Endodermal cell (in vitro differentiated cells): ENCODE measurements around the gene PDCD2L. TPM values are rescaled to one million over a fixed set of nuclear protein-coding genes. Genes with fewer than 3 reads are reported as not detected.

Experiments used
- DNase-seq: peaks from one replicate; pipeline ENCODE4 v3.0.0-alpha.2; 2017
- H3K27ac ChIP-seq: 2 replicates; pipeline ENCODE4 v1.5.1; 2013; ENCODE audit warnings: mild to moderate bottlenecking, low read depth, low read length, moderate library complexity
- H3K27me3 ChIP-seq: 2 replicates; pipeline ENCODE4 v1.6.1; 2013; ENCODE audit warnings: mild to moderate bottlenecking, low read length, moderate library complexity; ENCODE audit not compliant: insufficient read depth, control insufficient read depth, poor library complexity, severe bottlenecking
- H3K36me3 ChIP-seq: 2 replicates; pipeline ENCODE4 v1.7.0; 2013; ENCODE audit warnings: mild to moderate bottlenecking, low read length, moderate library complexity; ENCODE audit not compliant: control insufficient read depth, insufficient read depth
- H3K4me1 ChIP-seq: one replicate; pipeline ENCODE4 v1.7.0; 2013; ENCODE audit warnings: low read length; ENCODE audit not compliant: control insufficient read depth, insufficient read depth
- H3K4me3 ChIP-seq: 2 replicates; pipeline ENCODE4 v1.5.1; 2013; ENCODE audit warnings: mild to moderate bottlenecking, low read length, moderate library complexity
- H3K9ac ChIP-seq: 2 replicates; pipeline ENCODE4 v1.6.1; 2013; ENCODE audit warnings: mild to moderate bottlenecking, low read length, moderate library complexity; ENCODE audit not compliant: poor library complexity, severe bottlenecking; ENCODE audit errors: extremely low read depth
- H3K9me3 ChIP-seq: 2 replicates; pipeline ENCODE4 v1.6.1; 2013; ENCODE audit warnings: mild to moderate bottlenecking, low read length, moderate library complexity; ENCODE audit not compliant: control insufficient read depth
- H3K27ac Mint-ChIP-seq: 2 replicates; pipeline ENCODE4 v1.8.0; 2020; ENCODE audit warnings: mixed read lengths
- H3K27me3 Mint-ChIP-seq: 2 replicates; pipeline ENCODE4 v1.8.0; 2021; ENCODE audit warnings: mild to moderate bottlenecking, mixed read lengths; ENCODE audit not compliant: insufficient read depth
- H3K36me3 Mint-ChIP-seq: 2 replicates; pipeline ENCODE4 v1.8.0; 2020; ENCODE audit warnings: low read depth, mixed read lengths
- H3K4me1 Mint-ChIP-seq: 2 replicates; pipeline ENCODE4 v1.8.0; 2020; ENCODE audit warnings: mixed read lengths
- H3K4me3 Mint-ChIP-seq: 2 replicates; pipeline ENCODE4 v1.8.0; 2020; ENCODE audit warnings: mild to moderate bottlenecking, moderate library complexity, mixed read lengths
- H3K9me3 Mint-ChIP-seq: 2 replicates; pipeline ENCODE4 v1.8.0; 2020; ENCODE audit warnings: mild to moderate bottlenecking, mixed read lengths
- WGBS, 2 experiments: methylation state at CpG; one replicate each; pipeline versions ENCODE4 v1.1.5 to v1.1.7; 2013; ENCODE audit warnings: missing lambda C conversion rate in 2 of 2, mixed read lengths in 1 of 2; ENCODE audit not compliant: insufficient coverage in 1 of 2, insufficient read length in 1 of 2; 5-methylcytosine and 5-hydroxymethylcytosine counted together
- total RNA-seq, 2 donors: library from RNA; stranded (reverse); fragmentation: NEBNext Ultra II Directional in 1 of 2; extraction: Animal tissue kit (Norgen Biotek cat#: 25700) in 1 of 2; gene quantifications; 2 replicates in 1 of 2; 3 replicates in 1 of 2; pipeline ENCODE4 v1.2.1, GENCODE V29; 2021
- TF ChIP-seq, protein P1 (sequence below): fragments of 200-600 bp; sonication (generic); conservative IDR thresholded peaks from 2 replicates; pipeline ENCODE4 v1.5.0; 2021; ENCODE audit warnings: antibody characterized with exemption, mild to moderate bottlenecking

Gene PDCD2L
- total RNA-seq, 2 donors from 2014 or later: 25.0 to 25.1 TPM

DNA sequence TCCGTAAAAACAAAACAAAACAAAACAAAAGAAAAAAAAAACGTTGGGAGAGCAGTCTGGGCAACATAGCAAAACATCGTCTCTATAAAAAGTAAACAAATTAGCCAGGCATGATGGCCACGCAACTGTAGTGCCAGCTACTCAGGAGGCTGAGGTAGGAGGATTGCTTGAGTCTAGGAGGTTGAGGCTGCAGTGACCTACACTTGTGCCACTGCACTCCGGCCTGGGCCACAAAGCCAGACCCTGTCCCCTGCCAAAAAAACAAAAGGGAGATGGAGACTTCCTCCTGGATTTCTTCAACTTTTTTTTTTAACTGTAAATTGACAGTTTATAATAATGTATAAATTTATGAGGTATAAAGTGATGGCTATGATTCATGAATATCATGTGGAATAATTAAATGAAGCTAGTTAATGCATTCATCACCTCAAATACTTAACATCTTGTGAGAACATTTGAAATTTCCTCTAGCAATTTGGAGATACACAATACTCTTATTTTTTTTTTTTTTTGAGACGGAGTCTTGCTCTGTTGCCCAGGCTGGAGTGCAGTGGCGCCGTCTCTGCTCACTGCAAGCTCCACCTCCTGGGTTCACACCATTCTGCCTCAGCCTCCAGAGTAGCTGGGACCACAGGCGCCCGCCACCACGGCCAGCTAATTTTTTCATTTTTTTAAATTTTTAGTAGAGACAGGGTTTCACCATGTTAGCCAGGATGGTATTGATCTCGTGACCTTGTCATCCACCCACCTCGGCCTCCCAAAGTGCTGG is 1.9 kb downstream of the PDCD2L start:
- Mint-ChIP-seq H3K27me3 (no peaks in the 10 kb centered on the region), H3K9me3 (no peaks in the 10 kb centered on the region), H3K4me1 (peaks cover 2% of the 10 kb centered on the region), H3K36me3 (peaks cover 31% of the 10 kb centered on the region), H3K4me3 (peak overlapping the region; percentile 28), H3K27ac (no peak overlapping the region)
- H3K4me3 ChIP-seq: no peak overlapping the region
- peaks cover 28% of the 10 kb centered on the region for H3K36me3 ChIP-seq
- no peaks in the 10 kb centered on the region for H3K9me3 ChIP-seq
- H3K27me3 ChIP-seq: no peaks in the 10 kb centered on the region
- TF ChIP-seq, protein P1, sequence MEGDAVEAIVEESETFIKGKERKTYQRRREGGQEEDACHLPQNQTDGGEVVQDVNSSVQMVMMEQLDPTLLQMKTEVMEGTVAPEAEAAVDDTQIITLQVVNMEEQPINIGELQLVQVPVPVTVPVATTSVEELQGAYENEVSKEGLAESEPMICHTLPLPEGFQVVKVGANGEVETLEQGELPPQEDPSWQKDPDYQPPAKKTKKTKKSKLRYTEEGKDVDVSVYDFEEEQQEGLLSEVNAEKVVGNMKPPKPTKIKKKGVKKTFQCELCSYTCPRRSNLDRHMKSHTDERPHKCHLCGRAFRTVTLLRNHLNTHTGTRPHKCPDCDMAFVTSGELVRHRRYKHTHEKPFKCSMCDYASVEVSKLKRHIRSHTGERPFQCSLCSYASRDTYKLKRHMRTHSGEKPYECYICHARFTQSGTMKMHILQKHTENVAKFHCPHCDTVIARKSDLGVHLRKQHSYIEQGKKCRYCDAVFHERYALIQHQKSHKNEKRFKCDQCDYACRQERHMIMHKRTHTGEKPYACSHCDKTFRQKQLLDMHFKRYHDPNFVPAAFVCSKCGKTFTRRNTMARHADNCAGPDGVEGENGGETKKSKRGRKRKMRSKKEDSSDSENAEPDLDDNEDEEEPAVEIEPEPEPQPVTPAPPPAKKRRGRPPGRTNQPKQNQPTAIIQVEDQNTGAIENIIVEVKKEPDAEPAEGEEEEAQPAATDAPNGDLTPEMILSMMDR: no peak
- no peaks in the 10 kb centered on the region for H3K4me1 ChIP-seq
- DNase-seq: no peak
- WGBS, 2 experiments: 86 to 96% methylated on average over 6 to 13 of the region's 13 CpGs
- H3K27ac ChIP-seq: no peak overlapping the region
- no peak overlapping the region for H3K9ac ChIP-seq

DNA sequence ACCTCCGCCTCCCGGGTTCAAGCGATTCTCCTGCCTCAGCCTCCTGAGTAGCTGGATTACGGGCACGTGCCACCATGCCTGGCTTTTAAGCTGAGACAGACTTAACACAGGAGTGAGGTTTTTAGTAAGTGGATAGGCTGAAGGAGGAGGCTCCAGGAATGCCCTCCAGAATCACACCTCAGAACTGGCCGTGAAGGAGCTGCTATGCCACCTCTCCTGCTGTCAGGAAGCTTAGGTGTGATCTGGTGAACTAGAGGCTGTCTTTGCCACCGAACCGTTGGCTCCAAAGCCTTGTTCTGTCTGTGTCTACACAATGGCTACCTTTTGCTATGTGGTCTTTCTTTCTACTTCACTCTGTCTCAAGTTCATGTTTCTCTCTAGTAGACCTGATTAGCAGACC is 4.2 kb downstream of the PDCD2L start:
- H3K4me3 ChIP-seq: no peak overlapping the region
- H3K4me1 Mint-ChIP-seq: peaks cover 2% of the 10 kb centered on the region
- H3K36me3 ChIP-seq: peaks cover 23% of the 10 kb centered on the region
- DNase-seq: peak; percentile 78
- no peak overlapping the region for H3K27ac Mint-ChIP-seq
- H3K9me3 Mint-ChIP-seq: no peaks in the 10 kb centered on the region
- H3K27ac ChIP-seq: no peak overlapping the region
- no peaks in the 10 kb centered on the region for H3K27me3 ChIP-seq
- no peaks in the 10 kb centered on the region for H3K4me1 ChIP-seq
- H3K27me3 Mint-ChIP-seq: no peaks in the 10 kb centered on the region
- no peaks in the 10 kb centered on the region for H3K9me3 ChIP-seq
- TF ChIP-seq, protein P1: no peak
- peaks cover 32% of the 10 kb centered on the region for H3K36me3 Mint-ChIP-seq
- 92 to 100% methylated on average over 2 to 8 of the region's 8 CpGs for WGBS, 2 experiments
- H3K9ac ChIP-seq: no peak overlapping the region
- H3K4me3 Mint-ChIP-seq: no peak overlapping the region

DNA sequence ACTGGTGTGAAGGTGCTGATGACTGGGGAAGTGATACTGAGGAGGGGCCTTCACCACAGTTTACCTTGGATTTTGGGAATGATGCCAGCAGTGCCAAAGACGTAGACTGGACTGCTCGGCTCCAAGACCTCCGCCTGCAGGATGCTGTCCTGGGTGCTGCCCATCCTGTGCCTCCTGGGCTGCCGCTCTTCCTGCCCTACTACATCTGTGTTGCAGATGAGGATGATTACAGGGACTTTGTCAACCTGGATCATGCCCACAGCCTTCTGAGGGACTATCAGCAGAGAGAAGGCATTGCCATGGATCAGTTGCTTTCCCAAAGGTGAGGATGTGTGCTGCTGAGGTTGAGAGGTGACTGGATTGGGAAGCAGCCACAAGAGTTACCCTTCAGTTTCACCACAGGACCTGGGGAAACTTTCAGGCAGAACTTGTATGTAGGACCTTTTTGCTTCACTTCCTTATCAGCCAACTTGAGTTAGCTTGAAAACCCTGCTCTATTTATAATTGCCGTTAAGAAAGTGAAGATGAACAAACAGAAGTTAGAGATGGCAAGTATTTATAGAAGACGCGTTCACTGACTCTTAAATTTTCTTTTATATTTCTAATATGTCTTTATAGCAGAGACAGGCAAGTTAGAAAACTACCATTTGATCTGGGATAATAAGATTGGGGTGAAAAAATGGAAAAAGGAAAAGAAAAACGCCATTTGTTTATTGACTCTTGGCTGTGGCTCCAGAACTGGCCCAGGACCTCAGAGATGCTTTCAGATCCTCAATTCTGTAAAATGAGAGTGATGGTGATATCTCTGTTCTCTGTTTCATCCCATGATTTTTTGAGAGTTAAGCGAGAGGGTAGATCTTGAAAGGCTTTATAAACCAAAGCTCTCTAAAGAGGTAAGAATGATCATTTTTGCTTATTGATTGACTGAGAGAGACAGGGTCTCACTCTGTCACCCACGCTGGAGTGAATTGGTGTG is 5.3 kb downstream of the PDCD2L start:
- WGBS, 2 experiments: 86 to 92% methylated on average over 8 of the region's 10 CpGs

More for the DNA sequence above, 5.3 kb downstream of the PDCD2L start:
- Histone ChIP-seq H3K9ac (no peak overlapping the region), H3K4me3 (no peak overlapping the region), H3K27me3 (no peaks in the 10 kb centered on the region), H3K27ac (no peak overlapping the region), H3K9me3 (no peaks in the 10 kb centered on the region), H3K4me1 (no peaks in the 10 kb centered on the region), H3K36me3 (peaks cover 28% of the 10 kb centered on the region)
- H3K27me3 Mint-ChIP-seq: no peaks in the 10 kb centered on the region
- no peak overlapping the region for H3K27ac Mint-ChIP-seq
- H3K4me3 Mint-ChIP-seq: no peak overlapping the region
- H3K9me3 Mint-ChIP-seq: no peaks in the 10 kb centered on the region
- peaks cover 2% of the 10 kb centered on the region for H3K4me1 Mint-ChIP-seq
- TF ChIP-seq, protein P1: no peak
- DNase-seq: no peak
- H3K36me3 Mint-ChIP-seq: peaks cover 37% of the 10 kb centered on the region
